GM12801 (cell line): ENCODE measurements around the gene LRP1B.

Experiments
- TF ChIP-seq, protein P1 (sequence below): IDR thresholded peaks from one replicate; pipeline ENCODE4 v1.5.1; 2011; ENCODE audit warnings: control low read depth; ENCODE audit not compliant: insufficient read length; ENCODE audit errors: extremely low read depth

LRP1B gene

DNA sequence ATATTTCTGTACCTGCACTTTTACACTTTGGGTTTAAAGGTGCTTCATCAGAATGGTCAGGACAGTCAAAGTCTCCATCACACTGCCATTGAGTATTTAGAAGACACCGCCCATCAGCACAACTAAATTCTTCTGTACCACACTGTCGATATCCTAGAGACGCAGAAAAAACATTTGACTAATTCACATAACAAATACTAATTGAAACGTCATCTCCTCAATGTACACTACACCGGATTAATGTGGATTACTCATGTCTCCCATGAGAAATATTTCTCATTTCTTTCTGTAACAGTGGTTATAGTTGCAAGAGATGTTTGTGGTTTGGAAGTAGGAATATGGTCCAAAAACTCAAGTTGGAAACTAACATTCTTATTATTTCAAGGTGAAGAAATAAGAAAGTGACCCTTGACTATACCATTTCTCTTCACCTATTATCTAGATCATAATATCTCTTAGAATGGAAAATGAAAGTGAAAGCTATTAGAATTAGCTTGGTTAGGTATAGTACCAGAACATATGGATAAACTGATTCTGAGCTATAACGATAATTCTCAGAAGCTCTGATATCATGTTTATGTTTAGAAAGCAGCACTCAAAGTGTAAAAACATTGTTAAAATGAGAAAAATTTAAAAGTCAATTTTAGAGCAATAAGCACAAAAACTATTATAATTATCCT lies 1627.7 kb downstream of the LRP1B start:
- TF ChIP-seq, protein P1, sequence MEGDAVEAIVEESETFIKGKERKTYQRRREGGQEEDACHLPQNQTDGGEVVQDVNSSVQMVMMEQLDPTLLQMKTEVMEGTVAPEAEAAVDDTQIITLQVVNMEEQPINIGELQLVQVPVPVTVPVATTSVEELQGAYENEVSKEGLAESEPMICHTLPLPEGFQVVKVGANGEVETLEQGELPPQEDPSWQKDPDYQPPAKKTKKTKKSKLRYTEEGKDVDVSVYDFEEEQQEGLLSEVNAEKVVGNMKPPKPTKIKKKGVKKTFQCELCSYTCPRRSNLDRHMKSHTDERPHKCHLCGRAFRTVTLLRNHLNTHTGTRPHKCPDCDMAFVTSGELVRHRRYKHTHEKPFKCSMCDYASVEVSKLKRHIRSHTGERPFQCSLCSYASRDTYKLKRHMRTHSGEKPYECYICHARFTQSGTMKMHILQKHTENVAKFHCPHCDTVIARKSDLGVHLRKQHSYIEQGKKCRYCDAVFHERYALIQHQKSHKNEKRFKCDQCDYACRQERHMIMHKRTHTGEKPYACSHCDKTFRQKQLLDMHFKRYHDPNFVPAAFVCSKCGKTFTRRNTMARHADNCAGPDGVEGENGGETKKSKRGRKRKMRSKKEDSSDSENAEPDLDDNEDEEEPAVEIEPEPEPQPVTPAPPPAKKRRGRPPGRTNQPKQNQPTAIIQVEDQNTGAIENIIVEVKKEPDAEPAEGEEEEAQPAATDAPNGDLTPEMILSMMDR, result no peak

DNA sequence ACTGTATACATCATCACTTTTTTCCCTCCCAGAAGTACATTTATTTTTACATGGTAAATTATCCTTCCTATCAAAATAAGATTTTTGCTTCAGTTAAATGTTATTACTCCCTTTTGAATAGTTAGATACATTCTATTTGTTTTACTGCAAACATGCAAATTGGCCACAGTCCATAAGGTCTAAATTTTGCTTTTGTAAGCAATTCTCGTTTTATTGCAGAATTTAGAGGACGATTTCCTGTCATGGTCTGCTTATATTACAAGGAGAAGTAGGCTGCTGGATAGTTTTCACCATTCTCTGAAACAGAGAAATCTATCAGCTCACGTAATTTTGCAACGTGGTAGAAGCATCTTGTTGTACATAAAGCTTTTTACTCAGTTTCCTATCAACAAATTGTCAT lies 1632.5 kb downstream of the LRP1B start:
- TF ChIP-seq, protein P1, result no peak

GRCh38 chr2:140496714-140497113 lies 1634.1 kb downstream of the LRP1B start:
- TF ChIP-seq, protein P1, result no peak

- TF ChIP-seq, protein P1, result no peak
Measured at GRCh38 chr2:140491876-140492275, 1638.9 kb downstream of the LRP1B start.

DNA sequence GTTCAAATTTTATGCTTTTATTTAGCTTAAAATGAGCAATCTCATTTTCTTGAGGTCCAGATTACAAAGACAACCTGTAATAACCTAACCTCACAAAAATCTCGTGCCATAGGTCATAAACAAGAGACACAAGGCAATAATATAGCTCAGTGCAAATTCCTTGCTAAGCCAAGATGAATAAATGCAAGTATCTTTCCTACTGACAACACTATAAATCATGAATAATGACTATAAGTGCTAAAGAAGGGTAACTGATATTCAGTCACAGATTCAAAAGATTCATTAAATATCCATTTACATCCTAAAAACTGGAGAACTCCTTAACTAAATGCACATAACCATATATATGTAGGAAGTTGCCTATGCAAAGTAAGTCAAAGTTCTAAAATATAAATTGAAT lies 1641.6 kb downstream of the LRP1B start:
- TF ChIP-seq, protein P1, result no peak

GRCh38 chr2:140481136-140481535 lies 1649.7 kb downstream of the LRP1B start:
- TF ChIP-seq, protein P1, result no peak

- TF ChIP-seq, protein P1, result no peak
Measured at GRCh38 chr2:140473851-140474250, 1657.0 kb downstream of the LRP1B start.
